NCI-H1436 (cell line): Measurements from ENCODE around the gene STK32B.

ENCODE experiments used
- DNase-seq: peaks from one replicate; lab custom pipeline; 2025; lab: John Stamatoyannopoulos, UW

The STK32B gene

GRCh38 chr4:5532100-5532499, 480.8 kb downstream of the STK32B start:
- DNase-seq: no peak

- no peak for DNase-seq
These were observed 488.3 kb downstream of the STK32B start for GRCh38 chr4:5539584-5539983.

GRCh38 chr4:5541169-5541568, 489.9 kb downstream of the STK32B start:
- DNase-seq: no peak

- DNase-seq: no peak
These were observed 492.4 kb downstream of the STK32B start for GRCh38 chr4:5543681-5544080.

- no peak for DNase-seq
These were observed 493.5 kb downstream of the STK32B start for GRCh38 chr4:5544762-5545161.

- DNase-seq: no peak
These were observed 494.0 kb downstream of the STK32B start for GRCh38 chr4:5545271-5545670.

GRCh38 chr4:5547651-5548249, 496.5 kb downstream of the STK32B start:
- no peak for DNase-seq
